SK-N-SH (cell line): ENCODE measurements around the gene LRP6. TPM values are rescaled to one million over a fixed set of nuclear protein-coding genes. Genes with fewer than 3 reads are reported as not detected.

Experiments
- CTCF ChIA-PET: fragments of 300-600, 350-600 bp; formaldehyde crosslinking; extraction: SDS; loops from one replicate; lab custom pipeline; 2021; lab: Yijun Ruan, JAX
- POLR2A ChIA-PET: fragments of 350-600 bp; sonication (Branson Sonifier 250); formaldehyde crosslinking; extraction: SDS; loops from one replicate; lab custom pipeline; 2020; ENCODE audit warnings: antibody characterized with exemption, inconsistent platforms; lab: Yijun Ruan, JAX
- DNase-seq: peaks from one replicate; pipeline ENCODE4 v3.0.0; 2012
- H2AFZ ChIP-seq: fragments of 200-600 bp; sonication (generic); 2 replicates; pipeline ENCODE4 v1.8.1; 2016; ENCODE audit warnings: antibody characterized with exemption, mild to moderate bottlenecking, low read depth
- H3F3A ChIP-seq: fragments of 200-600 bp; sonication (generic); replicated peaks from 2 replicates; pipeline ENCODE3; 2016; ENCODE audit warnings: antibody characterized with exemption, mild to moderate bottlenecking; ENCODE audit not compliant: insufficient read depth
- H3K27ac ChIP-seq, 2 experiments: fragments of 200-500 bp in 1 of 2; fragments of 200-600 bp in 1 of 2; sonication (Bioruptor generic) in 1 of 2; sonication (generic), shearing (Covaris generic) in 1 of 2; 2 replicates each; pipeline versions ENCODE4 v1.5.1 to v1.6.1; 2014 to 2016; ENCODE audit warnings: low read depth in 2 of 2, inconsistent platforms in 1 of 2, low read length in 1 of 2, mild to moderate bottlenecking in 1 of 2, mixed read lengths in 1 of 2
- H3K27me3 ChIP-seq: fragments of 200-600 bp; sonication (generic), shearing (Covaris generic); 2 replicates; pipeline ENCODE4 v1.6.1; 2016; ENCODE audit warnings: mixed run types; ENCODE audit not compliant: insufficient read depth
- H3K36me3 ChIP-seq, 2 experiments: fragments of 200-500 bp in 1 of 2; fragments of 200-600 bp in 1 of 2; sonication (Bioruptor generic) in 1 of 2; sonication (generic) in 1 of 2; replicated peaks in 1 of 2; 2 replicates each; pipeline versions ENCODE3 to v1.5.1; 2014 to 2016; ENCODE audit warnings: low read length in 1 of 2, mild to moderate bottlenecking in 1 of 2; ENCODE audit not compliant: insufficient read depth in 2 of 2, control insufficient read depth in 1 of 2
- H3K4me1 ChIP-seq, 2 experiments: fragments of 200-500 bp in 1 of 2; fragments of 200-600 bp in 1 of 2; sonication (Bioruptor generic) in 1 of 2; sonication (generic), shearing (Covaris generic) in 1 of 2; 2 replicates each; pipeline versions ENCODE4 v1.5.1 to v1.6.1; 2014 to 2016; ENCODE audit warnings: low read depth in 1 of 2, low read length in 1 of 2, mixed run types in 1 of 2; ENCODE audit not compliant: insufficient read depth in 2 of 2, control insufficient read depth in 1 of 2
- H3K4me2 ChIP-seq: fragments of 200-600 bp; sonication (generic), shearing (Covaris generic); 2 replicates; pipeline ENCODE4 v1.6.1; 2017; ENCODE audit warnings: mixed run types
- H3K4me3 ChIP-seq, 2 experiments: fragments of 200-500 bp in 1 of 2; fragments of 200-600 bp in 1 of 2; sonication (Bioruptor generic) in 1 of 2; sonication (generic), shearing (Covaris generic) in 1 of 2; 2 replicates each; pipeline versions ENCODE4 v1.5.1 to v1.8.1; 2014 to 2016; ENCODE audit warnings: low read depth in 2 of 2, inconsistent platforms in 1 of 2, low read length in 1 of 2, mild to moderate bottlenecking in 1 of 2, mixed read lengths in 1 of 2, moderate library complexity in 1 of 2
- H3K79me2 ChIP-seq: fragments of 200-600 bp; sonication (generic); 2 replicates; pipeline ENCODE4 v1.8.1; 2017; ENCODE audit warnings: mild to moderate bottlenecking; ENCODE audit not compliant: insufficient read depth
- H3K9ac ChIP-seq: fragments of 200-600 bp; sonication (generic); 2 replicates; pipeline ENCODE4 v1.6.1; 2017; ENCODE audit warnings: mixed run types
- H3K9me2 ChIP-seq: fragments of 200-600 bp; sonication (generic); 2 replicates; pipeline ENCODE4 v1.6.1; 2017; ENCODE audit warnings: mixed run types
- H3K9me3 ChIP-seq: fragments of 200-600 bp; sonication (generic); 2 replicates; pipeline ENCODE4 v1.6.1; 2017; ENCODE audit warnings: mixed run types, mild to moderate bottlenecking, moderate library complexity
- H4K20me1 ChIP-seq: fragments of 200-600 bp; sonication (generic); 2 replicates; pipeline ENCODE4 v1.6.1; 2017; ENCODE audit warnings: mild to moderate bottlenecking, mixed run types; ENCODE audit not compliant: insufficient read depth
- CTCF ChIP-seq: fragments of 200-600 bp; sonication (generic); IDR thresholded peaks from 2 replicates; pipeline ENCODE4 v1.6.1; 2017; ENCODE audit warnings: antibody characterized with exemption, mild to moderate bottlenecking, moderate library complexity
- ELF1 ChIP-seq: IDR thresholded peaks from 2 replicates; pipeline ENCODE4 v1.4.0; 2012
- FOSL2 ChIP-seq: IDR thresholded peaks from 2 replicates; pipeline ENCODE4 v1.4.0; 2012; ENCODE audit warnings: low read depth, mild to moderate bottlenecking, moderate library complexity, borderline replicate concordance
- FOXM1 ChIP-seq: IDR thresholded peaks from 2 replicates; pipeline ENCODE4 v1.4.0; 2012; ENCODE audit warnings: low read depth, mild to moderate bottlenecking
- GATA2 ChIP-seq: sonication (generic); formaldehyde crosslinking; IDR thresholded peaks from 2 replicates; pipeline ENCODE4 v1.5.0; 2020; ENCODE audit warnings: mild to moderate bottlenecking, missing genetic modification reagents
- JUND ChIP-seq: IDR thresholded peaks from 2 replicates; pipeline ENCODE4 v1.4.0; 2012
- MAX ChIP-seq: IDR thresholded peaks from 2 replicates; pipeline ENCODE4 v1.4.0; 2012; ENCODE audit warnings: low read depth
- MEF2A ChIP-seq: IDR thresholded peaks from 2 replicates; pipeline ENCODE4 v1.4.0; 2012; ENCODE audit warnings: low read depth, borderline replicate concordance
- NFIC ChIP-seq: IDR thresholded peaks from 2 replicates; pipeline ENCODE4 v1.4.0; 2012; ENCODE audit warnings: borderline replicate concordance
- PBX3 ChIP-seq: IDR thresholded peaks from 2 replicates; pipeline ENCODE4; 2012
- REST ChIP-seq: IDR thresholded peaks from 2 replicates; pipeline ENCODE4 v1.6.1; 2012; ENCODE audit warnings: mild to moderate bottlenecking, low read depth, low read length, moderate library complexity
- RFX5 ChIP-seq: IDR thresholded peaks from 2 replicates; pipeline ENCODE4 v1.6.1; 2012; ENCODE audit warnings: mild to moderate bottlenecking, improper control_type of control experiment, low read length
- SIN3A ChIP-seq: IDR thresholded peaks from 2 replicates; pipeline ENCODE4 v1.6.1; 2012; ENCODE audit warnings: low read depth, mild to moderate bottlenecking, low read length, moderate library complexity, borderline replicate concordance
- SMC3 ChIP-seq: IDR thresholded peaks from 2 replicates; pipeline ENCODE4 v1.6.1; 2012; ENCODE audit warnings: low read depth, low read length, improper control_type of control experiment
- TEAD4 ChIP-seq: IDR thresholded peaks from 2 replicates; pipeline ENCODE4 v1.4.0; 2012; ENCODE audit warnings: mild to moderate bottlenecking, borderline replicate concordance; ENCODE audit not compliant: insufficient read depth
- USF1 ChIP-seq: IDR thresholded peaks from 2 replicates; pipeline ENCODE4 v1.4.0; 2012; ENCODE audit warnings: low read depth, borderline replicate concordance
- YY1 ChIP-seq: IDR thresholded peaks from 2 replicates; pipeline ENCODE4 v1.4.0; 2012; ENCODE audit warnings: low read depth, mild to moderate bottlenecking
- ZBTB33 ChIP-seq: IDR thresholded peaks from 2 replicates; pipeline ENCODE4 v1.4.0; 2012; ENCODE audit warnings: low read depth, borderline replicate concordance
- WGBS: methylation state at CpG from one replicate; pipeline ENCODE4 v1.1.6; 2017; ENCODE audit warnings: low lambda C conversion rate; 5-methylcytosine and 5-hydroxymethylcytosine counted together
- polyA plus RNA-seq, 3 experiments: library from polyadenylated mRNA; depleted of rRNA; stranded (reverse); fragments of >200 nt; gene quantifications; 2 replicates each; pipeline ENCODE4 v1.2.3, GENCODE V29; 2012

The LRP6 gene
- polyA plus RNA-seq, 1 of the 3 experiments (the other 2 are of a cell fraction) = 13.7 TPM

- Histone ChIP-seq H3K27me3 (no peaks in the 10 kb centered on the region), H3K27ac (peak overlapping the region in 1 of 2 experiments; percentile 30; a peak in 1 of 4 replicates), H3K9ac (no peak overlapping the region), H3K9me3 (no peaks in the 10 kb centered on the region)
- CTCF ChIA-PET = no interaction called here
- TF ChIP-seq REST = no peak
- no peak for TF ChIP-seq RFX5
- no peak for TF ChIP-seq FOXM1
- no peak for TF ChIP-seq PBX3
- TF ChIP-seq TEAD4 = no peak
- TF ChIP-seq ZBTB33 = no peak
- TF ChIP-seq SMC3 = no peak
- no peak for TF ChIP-seq MAX
- TF ChIP-seq CTCF = no peak
- TF ChIP-seq YY1 = no peak
- TF ChIP-seq NFIC = no peak
- no peak for TF ChIP-seq MEF2A
- TF ChIP-seq ELF1 = no peak
- no peak for TF ChIP-seq GATA2 (CRISPR knock-in tag)
- TF ChIP-seq SIN3A = no peak
- no peak for TF ChIP-seq FOSL2
- no peak for TF ChIP-seq JUND
- TF ChIP-seq USF1 = no peak
- TF ChIP-seq, all 33 proteins: peak for 0
- POLR2A ChIA-PET = no interaction called here
- Histone ChIP-seq H3K9me2 (no peaks in the 10 kb centered on the region), H3K4me3 (no peak overlapping the region), H4K20me1 (no peaks in the 10 kb centered on the region), H3K36me3 (peaks cover 47 to 62% of the 10 kb centered on the region in 2 experiments), H3K4me2 (no peak overlapping the region), H3F3A (peaks cover 8% of the 10 kb centered on the region), H3K79me2 (peaks cover 10% of the 10 kb centered on the region), H3K4me1 (peaks cover 9 to 16% of the 10 kb centered on the region in 2 experiments; a peak in 3 of 4 replicates), H2AFZ (no peak overlapping the region)
- 92% methylated on average over 1 of the region's 1 CpG for WGBS
- DNase-seq = no peak
These were observed 109.4 kb downstream of the LRP6 start for GRCh38 chr12:12157424-12157823.
